AG20443 (cell line): Measurements from ENCODE around the gene FBXL7.

Experiments
- DNase-seq: peaks from one replicate; pipeline ENCODE4 v3.0.0; 2012; ENCODE audit warnings: low spot score, mixed read lengths

Gene FBXL7

DNA sequence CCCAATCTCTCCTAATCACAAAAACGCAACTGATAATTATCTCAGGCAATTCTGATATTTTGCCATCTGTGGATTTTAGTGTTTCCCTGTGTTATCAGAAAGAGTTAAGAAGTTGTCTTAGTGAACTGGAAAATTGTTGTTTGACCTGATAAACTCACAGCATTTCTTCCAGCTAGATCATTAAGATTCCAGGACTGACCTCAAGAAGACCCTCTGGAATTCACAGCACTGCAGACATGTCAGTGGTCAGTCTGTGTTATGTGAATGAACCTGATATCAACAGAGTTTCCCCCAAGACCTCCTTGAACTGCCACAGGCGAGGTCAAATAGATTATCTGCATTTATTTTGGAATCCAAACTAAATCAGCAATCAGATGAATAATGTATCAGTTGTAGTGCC lies 174.7 kb downstream of the FBXL7 start:
- DNase-seq, result no peak

DNA sequence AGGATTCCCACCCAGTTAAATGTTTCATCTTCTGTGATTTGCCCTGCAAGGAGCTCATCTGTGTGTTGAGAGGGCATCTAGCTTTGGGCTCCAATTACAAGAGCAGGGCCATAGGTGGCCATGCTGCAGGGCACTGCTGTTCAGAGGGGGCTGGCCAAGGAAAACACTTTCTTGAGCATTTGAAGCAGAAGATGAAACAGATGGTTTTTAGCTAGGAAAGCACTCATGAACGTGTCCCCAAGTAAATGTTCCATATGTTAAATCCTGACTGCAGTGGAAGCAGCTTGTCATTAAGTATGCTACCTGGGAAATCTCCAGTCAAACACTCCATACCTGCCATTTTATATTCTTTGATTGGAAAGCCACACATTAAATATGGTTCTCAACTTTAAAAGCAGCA lies 176.6 kb downstream of the FBXL7 start:
- DNase-seq, result no peak

DNA sequence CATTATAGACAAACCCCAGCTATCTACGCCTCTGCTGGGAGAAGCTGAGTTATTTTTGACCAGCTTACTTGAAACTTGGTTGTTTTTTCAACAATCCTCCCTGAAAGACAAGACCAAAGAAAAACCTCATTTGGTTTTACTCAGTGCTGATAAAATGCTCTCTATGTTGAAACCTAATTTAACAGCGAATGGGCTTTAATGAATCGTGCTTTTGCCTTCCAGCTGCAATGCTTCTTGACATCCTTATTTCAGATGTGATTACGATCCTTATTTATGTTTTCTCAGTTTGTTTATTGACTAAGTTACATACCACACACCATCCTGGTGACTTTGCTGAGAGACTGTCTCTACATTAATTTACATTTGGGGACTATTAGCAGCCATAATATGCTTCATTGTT lies 179.2 kb downstream of the FBXL7 start:
- no peak for DNase-seq

DNA sequence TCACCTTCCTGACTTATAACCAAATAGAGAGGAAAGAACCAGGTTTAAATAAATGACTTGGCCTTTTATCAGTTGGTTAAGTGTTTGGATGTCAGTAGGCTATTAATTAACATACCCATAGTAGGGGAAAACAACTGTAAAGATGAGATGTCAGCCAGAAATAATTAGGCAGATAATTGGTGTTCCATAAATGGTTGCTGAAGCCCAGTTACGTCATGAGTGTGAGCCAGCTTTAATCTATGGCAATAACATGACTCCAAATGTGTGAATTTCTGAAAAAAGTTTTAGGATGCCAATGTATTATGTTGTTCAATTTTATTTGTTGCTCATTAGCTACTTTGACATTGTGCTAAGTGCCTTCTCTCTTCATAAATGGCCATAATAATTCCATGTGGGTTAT lies 180.5 kb downstream of the FBXL7 start:
- no peak for DNase-seq

DNA sequence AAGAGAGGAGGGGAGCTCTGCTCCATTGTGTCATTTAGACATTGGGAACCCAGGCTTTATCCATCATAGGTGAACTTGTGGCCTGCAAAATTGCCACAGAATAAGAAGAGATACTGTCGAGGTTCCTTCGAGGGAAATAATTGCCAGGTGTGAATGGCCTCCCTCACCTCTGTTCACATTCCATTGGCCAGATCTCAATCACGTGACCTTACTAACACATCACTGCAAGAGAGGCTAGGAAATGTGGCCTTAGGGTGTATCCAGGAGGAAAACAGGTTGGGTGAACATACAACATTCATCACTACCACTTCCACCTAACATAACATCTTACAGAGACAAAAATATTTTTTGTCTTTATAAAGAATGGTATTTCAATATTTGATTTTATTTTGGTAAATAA lies 182.1 kb downstream of the FBXL7 start:
- DNase-seq, result no peak

DNA sequence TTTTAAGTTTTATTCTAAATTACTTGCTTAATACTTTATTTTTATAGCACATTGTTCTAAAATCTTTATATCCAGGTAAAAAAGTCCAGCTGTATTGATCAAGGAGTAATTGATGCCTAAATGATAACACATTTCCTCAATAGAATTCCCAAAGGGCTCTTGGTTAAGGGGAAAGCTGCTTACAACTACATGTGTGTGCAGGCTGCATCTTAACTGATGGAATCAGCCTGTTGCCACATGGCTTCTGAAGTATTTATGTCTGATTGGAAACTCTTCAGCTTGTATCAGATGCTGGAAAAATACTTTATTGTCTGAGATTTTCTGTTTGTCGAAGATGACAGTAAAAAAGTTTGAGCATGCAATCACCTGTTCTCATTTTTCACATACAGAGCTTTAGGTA lies 182.6 kb downstream of the FBXL7 start:
- DNase-seq, result no peak

DNA sequence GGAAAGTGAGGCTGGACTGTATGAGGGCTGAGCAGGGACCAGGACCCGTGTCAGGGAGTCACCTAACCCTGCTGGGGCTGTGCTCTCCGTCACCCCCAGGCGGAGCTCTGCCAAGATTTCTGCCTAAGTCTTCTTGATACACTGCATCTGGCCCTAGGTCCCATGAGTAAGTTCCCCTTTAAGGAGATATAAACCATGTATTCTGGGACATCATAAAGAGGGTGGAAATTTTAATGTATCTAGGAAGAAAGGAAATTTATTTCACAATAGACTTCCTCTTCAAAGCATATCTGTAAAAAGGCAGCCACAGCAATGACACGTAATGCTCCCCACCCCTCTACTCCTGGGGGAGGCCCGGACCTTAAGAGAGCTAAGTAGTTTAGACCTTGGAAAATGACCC lies 183.4 kb downstream of the FBXL7 start:
- no peak for DNase-seq

DNA sequence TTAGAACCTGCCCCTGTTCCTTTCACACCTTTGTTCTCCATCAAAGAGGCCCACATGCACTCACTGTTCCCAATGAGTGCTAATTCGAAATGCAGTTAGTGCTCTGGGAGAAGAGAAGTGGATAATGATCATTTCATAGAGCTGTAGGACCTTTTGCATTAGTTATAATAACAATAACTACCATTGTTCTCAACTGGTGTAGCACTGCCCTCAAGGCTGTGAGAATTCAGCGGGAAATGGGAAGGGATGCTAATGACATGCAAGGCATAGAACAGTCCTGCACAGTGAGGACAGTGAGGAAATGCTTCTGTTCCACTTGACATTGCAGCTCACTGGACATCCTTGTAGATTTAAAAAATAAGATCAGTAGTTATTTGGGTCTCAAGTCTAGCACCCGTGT lies 187.4 kb downstream of the FBXL7 start:
- DNase-seq, result no peak

DNA sequence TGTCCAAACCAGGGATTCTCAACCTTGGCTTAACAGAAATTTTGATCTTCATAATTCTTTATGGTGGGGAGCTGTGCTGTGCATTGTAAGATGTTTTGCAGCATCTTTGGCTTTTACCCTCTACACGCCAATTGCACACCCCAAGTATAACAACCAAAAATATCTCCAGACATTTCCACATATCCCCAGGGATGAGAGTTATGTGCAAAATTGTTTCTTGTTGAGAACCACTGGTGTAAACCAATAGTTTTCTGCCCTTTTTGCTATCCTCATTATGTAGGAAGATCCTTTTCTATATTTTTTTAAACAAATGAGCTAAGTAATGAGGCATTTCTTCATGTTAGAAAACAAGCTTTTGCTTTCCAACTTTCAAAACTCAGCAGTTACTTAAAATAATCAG lies 189.9 kb downstream of the FBXL7 start:
- no peak for DNase-seq

DNA sequence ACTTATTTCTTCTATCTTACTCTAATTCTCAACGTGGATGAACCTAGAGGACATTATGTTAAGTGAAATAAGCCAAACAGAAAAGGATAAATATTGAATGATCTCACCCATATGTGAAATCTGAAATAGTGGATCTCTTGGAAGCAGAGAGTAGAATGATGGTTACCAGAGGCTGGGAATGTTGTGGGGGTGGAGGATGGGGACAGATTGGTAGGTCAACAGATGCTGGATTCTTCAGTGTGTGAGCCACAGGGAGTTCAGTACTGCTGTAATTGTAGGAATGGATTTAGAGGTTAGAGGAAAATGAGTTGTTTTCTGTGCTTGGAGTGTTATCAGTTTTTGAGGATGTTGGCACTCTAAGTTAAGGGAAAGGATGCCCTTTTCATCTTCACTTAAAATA lies 190.6 kb downstream of the FBXL7 start:
- peak; percentile 42 for DNase-seq

DNA sequence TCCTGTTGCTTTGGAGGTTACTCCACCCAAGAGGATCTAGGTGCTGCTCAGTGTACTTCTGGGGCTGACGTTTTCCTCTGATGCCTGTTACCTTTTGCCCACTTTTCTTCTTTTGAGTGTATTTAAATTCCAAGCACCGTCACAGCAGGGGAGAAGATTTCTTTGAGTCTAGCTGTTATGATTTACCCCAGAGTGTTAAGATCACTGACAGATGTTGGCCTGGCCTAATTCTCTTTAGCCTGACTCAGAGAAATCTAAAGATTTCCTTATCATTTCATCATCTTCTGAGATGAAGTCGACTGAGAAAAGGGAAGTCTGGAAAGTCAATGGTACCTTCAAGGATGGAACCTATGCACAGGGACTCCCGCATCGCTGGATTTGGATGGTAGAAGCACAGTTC lies 191.5 kb downstream of the FBXL7 start:
- DNase-seq, result peak; percentile 26

DNA sequence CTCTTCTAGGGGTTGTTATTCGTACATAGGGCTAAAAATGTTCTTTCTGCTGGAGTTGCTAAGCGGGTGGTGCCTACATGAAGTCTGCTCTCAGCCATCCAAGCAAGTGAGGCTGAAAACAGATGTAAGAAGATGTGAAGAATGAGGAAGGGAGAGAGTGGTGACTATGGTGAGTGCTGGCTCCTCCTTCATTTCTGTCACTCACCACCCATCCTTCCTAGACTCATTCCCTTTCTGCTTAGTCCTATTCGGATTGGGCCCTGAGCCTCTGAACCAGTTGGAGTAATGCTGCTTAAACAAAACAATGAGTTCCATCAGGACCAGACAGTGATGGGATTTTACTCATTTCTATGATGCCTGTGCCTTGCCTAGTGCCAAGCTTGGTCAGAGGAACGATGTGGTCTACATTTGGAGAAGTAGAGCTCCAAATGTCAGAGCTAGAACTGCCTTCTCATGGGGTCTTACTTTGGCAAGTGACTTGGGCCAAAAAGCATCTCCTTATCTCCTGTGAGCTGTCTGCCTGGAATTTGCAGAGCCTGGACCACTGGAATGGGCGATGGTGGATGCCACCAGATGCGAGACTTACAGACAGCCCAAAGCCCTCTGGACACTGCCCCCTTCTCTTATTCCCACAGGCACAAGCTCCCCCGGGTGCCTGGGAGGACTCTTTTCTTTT lies 192.9 kb downstream of the FBXL7 start:
- no peak for DNase-seq

DNA sequence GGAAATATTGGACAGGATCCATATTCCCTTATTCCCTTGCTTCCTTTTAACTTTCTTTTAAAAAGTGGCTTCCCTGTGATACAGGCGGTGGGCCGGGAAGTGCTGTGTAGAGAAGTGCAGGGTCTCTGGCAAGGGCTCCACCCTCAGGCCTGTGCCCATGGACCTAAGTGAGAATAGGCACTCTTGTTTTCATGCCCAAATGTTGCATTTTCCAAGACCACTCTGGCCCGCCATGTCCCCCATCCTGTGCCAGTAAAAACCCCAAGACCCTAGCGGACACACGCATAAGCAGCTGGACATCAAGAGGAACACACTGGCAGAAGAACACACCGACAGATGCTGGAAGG lies 193.4 kb downstream of the FBXL7 start:
- DNase-seq, result no peak

DNA sequence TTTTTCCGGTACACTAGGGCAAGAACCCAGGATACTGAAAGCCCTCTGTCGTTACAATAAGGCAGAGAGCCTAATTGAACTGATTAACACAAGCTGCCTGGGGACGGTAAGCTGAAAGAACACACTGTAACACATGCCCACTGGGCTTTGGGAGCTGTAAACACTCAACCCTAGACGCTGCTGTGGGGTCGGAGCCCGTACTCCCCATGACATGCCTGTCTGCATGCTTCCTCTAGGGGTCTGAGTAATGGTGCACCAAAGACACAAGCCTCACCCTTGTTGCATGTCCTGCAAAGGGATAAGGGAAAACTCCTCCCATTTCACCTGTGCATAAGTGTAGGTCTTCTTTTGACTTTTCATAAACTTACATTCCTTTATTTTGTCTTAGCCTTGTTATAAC lies 194.0 kb downstream of the FBXL7 start:
- no peak for DNase-seq

DNA sequence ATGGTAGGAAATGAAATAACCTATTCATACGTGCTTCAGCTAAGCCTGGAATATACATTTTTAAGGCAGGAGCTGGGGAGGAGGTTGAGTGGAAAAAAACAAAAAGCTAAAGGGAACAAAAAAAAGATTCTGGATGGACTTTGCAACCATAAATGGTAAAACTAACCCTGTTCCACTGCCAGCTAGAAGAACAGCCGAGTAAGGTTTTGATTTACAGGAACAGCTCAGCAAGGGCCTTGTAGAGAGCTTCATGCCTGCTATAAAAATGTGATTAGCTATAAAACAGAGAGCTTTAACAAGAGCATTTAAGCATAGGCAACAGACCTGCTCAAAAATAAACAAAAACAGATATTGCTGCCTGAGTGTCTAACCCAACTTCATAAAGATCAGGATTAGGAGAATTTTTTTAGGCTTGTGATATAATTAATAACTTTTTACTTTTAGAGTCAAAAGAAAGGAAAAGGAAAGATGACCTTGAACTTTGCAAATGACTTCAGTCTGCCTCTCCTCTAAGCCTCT lies 194.8 kb downstream of the FBXL7 start:
- peak; percentile 50 for DNase-seq

DNA sequence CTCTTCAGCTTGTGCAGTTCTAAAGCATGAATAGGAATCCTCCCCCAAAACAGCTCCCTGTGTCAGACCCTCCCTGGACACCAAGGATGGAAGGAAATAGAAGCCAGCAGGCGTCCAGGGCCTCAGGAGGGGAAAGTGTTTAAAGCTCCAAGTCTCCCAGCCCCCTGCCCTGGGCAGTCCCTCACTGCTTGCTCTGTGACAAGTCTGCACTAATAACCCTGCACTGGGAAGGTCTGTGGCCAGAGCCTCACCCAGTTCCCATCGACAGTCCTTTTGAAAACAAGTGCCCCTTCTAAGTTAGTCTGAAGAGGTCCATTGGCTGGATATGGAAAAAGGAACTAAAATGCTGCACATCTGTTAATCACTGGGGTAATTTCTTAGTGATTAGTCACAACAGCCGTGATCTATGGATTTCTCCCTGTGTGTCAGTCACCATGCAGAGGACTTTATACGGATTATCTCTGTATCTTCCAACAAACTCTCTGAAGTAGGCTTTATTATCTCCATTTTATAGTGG lies 195.3 kb downstream of the FBXL7 start:
- DNase-seq, result peak; percentile 35

DNA sequence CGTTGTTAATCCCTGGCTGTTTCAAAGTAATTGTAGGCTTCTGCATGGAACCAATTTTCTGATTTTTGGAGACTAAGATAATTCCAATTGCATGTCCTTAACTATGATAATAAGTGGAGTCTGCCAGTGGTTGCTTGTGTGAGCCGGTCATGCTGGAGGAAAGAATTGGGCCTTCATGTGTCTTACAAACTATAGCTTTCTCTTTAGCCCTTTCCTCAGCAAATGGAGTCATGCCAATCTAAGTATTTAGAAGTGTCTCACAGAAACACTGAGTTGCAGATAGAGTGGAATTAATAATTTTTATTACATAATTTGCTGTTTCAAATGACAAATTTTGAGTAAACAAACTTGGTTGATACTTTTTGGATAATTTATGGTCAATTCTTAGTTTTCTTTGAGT lies 200.4 kb downstream of the FBXL7 start:
- no peak for DNase-seq

DNA sequence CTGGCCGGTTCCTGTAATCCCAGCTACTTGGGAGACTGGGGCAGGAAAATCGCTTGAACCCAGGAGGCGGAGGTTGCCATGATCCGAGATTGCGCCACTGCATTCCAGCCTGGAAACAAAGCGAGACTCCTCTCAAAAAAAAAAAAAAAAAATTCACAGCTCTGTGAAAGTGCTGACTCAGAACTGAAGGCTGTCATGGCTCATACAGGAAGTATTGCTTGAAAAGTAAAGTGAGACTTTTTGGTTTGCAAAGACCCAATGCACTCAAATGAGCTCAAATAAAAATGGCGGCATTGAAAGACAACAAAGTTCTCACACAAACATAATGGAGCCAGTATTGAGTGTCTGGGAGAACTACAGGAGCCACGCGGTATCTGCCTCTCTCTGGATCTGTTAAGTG lies 202.1 kb downstream of the FBXL7 start:
- no peak for DNase-seq

DNA sequence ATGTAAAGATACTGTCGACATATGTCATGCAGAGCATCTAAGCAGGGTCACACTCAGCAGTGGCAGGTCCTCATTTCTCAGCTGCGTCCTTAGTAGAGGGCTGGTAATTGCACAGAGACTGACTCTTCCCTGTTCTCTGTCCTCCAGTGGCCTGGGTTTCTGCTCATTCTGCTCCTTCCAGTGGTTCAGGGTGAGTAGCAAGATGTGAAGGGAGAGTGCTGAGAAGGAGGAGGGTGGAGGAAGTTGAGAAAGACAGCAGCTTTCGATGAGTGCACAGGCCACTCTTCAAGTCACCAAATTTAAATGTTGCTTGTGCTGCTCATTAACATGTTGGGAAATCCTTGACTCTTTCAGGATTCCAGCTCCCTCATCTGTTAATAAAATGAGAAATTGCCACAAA lies 203.9 kb downstream of the FBXL7 start:
- DNase-seq, result peak; percentile 67

DNA sequence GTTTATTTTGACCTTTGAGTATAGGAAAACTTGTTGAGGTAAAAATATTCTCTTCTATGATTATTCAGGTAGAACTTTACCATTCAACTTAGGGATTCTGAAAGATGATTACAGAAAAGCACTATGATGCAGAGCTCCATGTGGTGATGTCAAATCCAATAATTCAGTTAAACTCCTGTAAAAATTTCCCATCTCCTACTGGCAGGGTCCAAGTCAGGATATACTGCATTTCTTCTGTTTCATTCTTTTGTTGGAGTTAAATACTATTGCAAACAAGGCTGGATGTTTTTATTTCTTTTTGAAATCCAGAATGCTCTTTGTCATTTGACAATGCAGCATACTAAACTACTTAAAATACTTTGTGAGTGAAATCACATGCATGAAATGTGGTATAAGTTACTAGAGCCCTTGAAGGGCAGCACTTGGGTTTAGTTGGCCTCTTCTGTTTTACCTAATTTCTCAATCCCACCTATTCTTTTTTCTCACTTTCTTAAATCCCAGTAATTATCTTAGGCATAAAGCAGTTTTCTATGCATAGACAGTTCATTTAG lies 204.5 kb downstream of the FBXL7 start:
- DNase-seq, result peak; percentile 52

DNA sequence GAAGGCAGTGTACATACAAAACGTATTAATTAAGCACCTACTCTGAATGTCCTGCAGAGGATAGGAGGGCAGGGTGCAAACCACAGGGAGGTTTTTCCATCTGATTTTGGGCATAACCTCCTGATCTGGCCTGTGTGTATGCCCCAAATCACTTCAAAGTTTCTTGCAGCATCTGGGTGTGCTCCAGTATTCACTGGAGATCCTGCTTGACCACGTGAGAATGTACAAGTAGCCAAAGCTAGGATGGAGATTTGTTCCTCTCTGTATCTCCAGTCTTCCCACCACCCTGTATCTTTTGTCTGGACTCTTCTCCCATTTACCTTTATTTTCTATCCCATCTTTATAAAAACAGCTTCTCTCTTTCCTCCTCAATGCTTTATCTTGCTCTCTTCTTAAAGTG lies 207.7 kb downstream of the FBXL7 start:
- no peak for DNase-seq

DNA sequence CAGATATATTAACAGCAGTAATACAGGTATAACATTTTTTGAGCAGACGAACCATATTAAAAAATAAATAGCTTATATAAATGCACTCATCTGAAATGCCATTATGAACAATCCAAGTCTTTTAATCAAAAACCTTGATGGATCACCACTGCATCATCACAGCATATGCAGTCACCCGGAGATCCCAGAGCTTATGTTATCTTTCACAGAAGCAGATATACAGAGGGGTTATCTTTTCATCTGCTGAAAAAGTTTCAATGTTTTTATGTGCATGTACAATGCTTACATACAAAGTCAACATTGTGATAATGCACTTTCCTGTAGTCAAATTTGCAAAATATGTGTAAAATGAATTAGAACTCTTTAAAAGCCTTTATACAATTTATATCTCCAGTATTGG lies 211.9 kb downstream of the FBXL7 start:
- no peak for DNase-seq

DNA sequence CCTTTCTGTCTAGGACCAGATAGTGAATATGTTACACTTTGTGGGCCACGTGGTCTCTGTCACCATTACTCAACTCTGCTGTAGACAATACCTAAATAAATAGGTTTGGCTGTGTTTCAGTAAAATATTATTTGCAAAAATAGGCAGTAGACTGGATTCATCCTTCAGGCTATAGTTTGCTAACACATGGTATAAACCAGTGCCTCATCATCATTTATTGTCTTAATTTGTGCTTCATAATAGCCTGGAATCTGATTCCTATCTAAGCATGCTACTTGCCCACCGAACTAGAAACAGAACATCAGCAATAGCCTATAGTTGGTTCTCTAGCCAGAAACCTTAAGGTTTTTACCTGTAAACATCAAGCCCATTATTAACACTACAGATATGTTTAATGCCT lies 215.6 kb downstream of the FBXL7 start:
- DNase-seq, result no peak

DNA sequence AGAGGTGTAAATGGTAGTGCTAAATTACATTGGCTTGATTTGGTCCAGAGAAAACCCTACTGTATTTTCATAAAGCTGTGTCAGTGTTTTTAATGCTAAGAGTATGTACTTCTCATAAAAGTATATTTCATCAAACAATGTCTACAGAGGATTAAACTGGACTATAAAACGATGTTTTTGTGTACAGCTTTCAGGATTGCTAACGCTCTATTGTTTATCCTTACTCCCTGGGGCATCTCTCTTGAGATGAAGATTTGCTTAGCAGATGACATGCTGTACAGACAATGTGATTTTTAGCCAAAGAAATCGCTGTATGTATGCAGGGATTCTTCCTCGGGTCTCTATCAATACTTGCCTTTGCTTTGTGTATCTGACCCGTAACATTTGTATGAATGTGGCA lies 216.0 kb downstream of the FBXL7 start:
- DNase-seq, result no peak
